HepG2 (cell line): ENCODE measurements around the gene LMAN2. TPM values are rescaled to one million over a fixed set of nuclear protein-coding genes. Genes with fewer than 3 reads are reported as not detected.

Experiments used
- ARID4A ChIP-seq: sonication (generic); formaldehyde crosslinking; IDR thresholded peaks from 2 replicates; pipeline ENCODE4 v1.5.0; 2020; ENCODE audit warnings: mild to moderate bottlenecking, missing genetic modification reagents, borderline replicate concordance
- ATF7-NPFF ChIP-seq: sonication (generic); formaldehyde crosslinking; IDR thresholded peaks from 2 replicates; pipeline ENCODE4 v1.8.1; 2023; ENCODE audit warnings: mild to moderate bottlenecking, low read depth, missing genetic modification reagents, moderate library complexity
- CTCF ChIP-seq: sonication (generic); formaldehyde crosslinking; IDR thresholded peaks from 2 replicates; pipeline ENCODE4 v1.5.0; 2020; ENCODE audit warnings: mild to moderate bottlenecking, missing genetic modification reagents, moderate library complexity
- LRRFIP1 ChIP-seq: sonication (generic); formaldehyde crosslinking; conservative IDR thresholded peaks from 2 replicates; pipeline ENCODE4 v1.4.0; 2020; ENCODE audit warnings: missing genetic modification reagents
- REL ChIP-seq: sonication (generic); formaldehyde crosslinking; conservative IDR thresholded peaks from 2 replicates; pipeline ENCODE4 v1.8.0; 2022; ENCODE audit warnings: mild to moderate bottlenecking, missing genetic modification reagents, moderate library complexity
- RFXAP ChIP-seq: sonication (generic); formaldehyde crosslinking; IDR thresholded peaks from 2 replicates; pipeline ENCODE4 v1.4.0; 2020; ENCODE audit warnings: missing genetic modification reagents, borderline replicate concordance
- TCF12 ChIP-seq, 2 experiments: fragments of 450-650 bp in 1 of 2; sonication (generic) in 1 of 2; formaldehyde crosslinking in 1 of 2; IDR thresholded peaks; 2 replicates each; pipeline versions ENCODE4 v1.6.1 to v1.8.0; 2017 to 2022; ENCODE audit warnings: antibody characterized with exemption in 1 of 2, mild to moderate bottlenecking in 1 of 2, missing genetic modification reagents in 1 of 2, moderate library complexity in 1 of 2
- TGIF2 ChIP-seq: IDR thresholded peaks from 2 replicates; pipeline ENCODE4 v1.6.1; 2016; ENCODE audit warnings: control low read depth, missing compliant biosample characterization
- YEATS4 ChIP-seq: sonication (generic); formaldehyde crosslinking; IDR thresholded peaks from 2 replicates; pipeline ENCODE4 v1.4.0; 2020; ENCODE audit warnings: missing genetic modification reagents, borderline replicate concordance
- ZBED4 ChIP-seq: sonication (generic); formaldehyde crosslinking; IDR thresholded peaks from 2 replicates; pipeline ENCODE4 v1.4.0; 2020; ENCODE audit warnings: missing genetic modification reagents, borderline replicate concordance
- ZBTB20 ChIP-seq: sonication (generic); formaldehyde crosslinking; IDR thresholded peaks from 2 replicates; pipeline ENCODE4 v1.8.1; 2023; ENCODE audit warnings: missing genetic modification reagents, low read depth, mild to moderate bottlenecking, borderline replicate concordance
- ZC3H13 ChIP-seq: sonication (generic); formaldehyde crosslinking; IDR thresholded peaks from 2 replicates; pipeline ENCODE4 v1.8.1; 2023; ENCODE audit warnings: mild to moderate bottlenecking, missing genetic modification reagents, moderate library complexity
- ZNF274 ChIP-seq: sonication (generic); formaldehyde crosslinking; IDR thresholded peaks from 2 replicates; pipeline ENCODE4 v1.5.1; 2020; ENCODE audit warnings: mild to moderate bottlenecking, missing genetic modification reagents
- ZNF567 ChIP-seq: sonication (generic); formaldehyde crosslinking; IDR thresholded peaks from 2 replicates; pipeline ENCODE4 v1.8.1; 2023; ENCODE audit warnings: mild to moderate bottlenecking, missing genetic modification reagents, borderline replicate concordance
- polyA plus RNA-seq, 8 experiments: library from polyadenylated mRNA; depleted of rRNA in 3 of 8; stranded (reverse) in 7 of 8; unstranded in 1 of 8; fragments of >200 nt; fragmentation: Illumina TruSeq in 4 of 8; extraction: Trizol in 4 of 8; gene quantifications; 2 replicates each; pipeline versions ENCODE4 v1.2.1 to v1.2.3, GENCODE V29; 2011 to 2016; ENCODE audit warnings: low read depth in 4 of 8, missing spikeins in 1 of 8, mixed read lengths in 1 of 8; ENCODE audit not compliant: insufficient read depth in 1 of 8
- total RNA-seq, 5 experiments: library from RNA; depleted of rRNA; stranded (reverse); fragments of >200 nt; fragmentation: Illumina TruSeq; extraction: Trizol; gene quantifications; 2 replicates each; pipeline ENCODE4 v1.2.3, GENCODE V29; 2016; ENCODE audit warnings: low read depth in 1 of 5

Gene LMAN2
- total and polyA plus RNA-seq, 2 of the 13 experiments (the other 11 are each of a cell fraction or from before 2014, with no cell fraction given), result 191 to 197 TPM

- TF ChIP-seq ARID4A (peak; percentile 93), ZBED4 (CRISPR knock-in tag) (no peak; the same call in 1 of the 2 replicates), LRRFIP1 (CRISPR knock-in tag) (no peak), ZNF274 (CRISPR knock-in tag) (peak; percentile 92), ATF7-NPFF (CRISPR knock-in tag) (peak; percentile 85; the same call in 1 of the 2 replicates), RFXAP (CRISPR knock-in tag) (peak; percentile 72; the same call in 1 of the 2 replicates), TCF12 (IDR thresholded peaks at IDR 0.05) (no peak), TCF12 (CRISPR knock-in tag; IDR thresholded peaks at IDR 0.05) (0 out of 2 replicates have a peak, but pooled peaks have one; percentile 55), TGIF2 (CRISPR knock-in tag) (no peak; the same call in 1 of the 2 replicates), YEATS4 (CRISPR knock-in tag) (peak; percentile 86), ZBTB20 (peak; percentile 61), CTCF (CRISPR knock-in tag) (peak; percentile 62), ZNF567 (CRISPR knock-in tag) (peak; percentile 90), REL (CRISPR knock-in tag) (peak; percentile 55; the same call in 1 of the 2 replicates), ZC3H13 (CRISPR knock-in tag) (0 out of 2 replicates have a peak, but pooled peaks have one; percentile 80)
These were observed 48.1 kb downstream of the LMAN2 start, which contains the start of the genes PRELID1 and RAB24 (continued) for GRCh38 chr5:177303121-177303924.
